ENCODE results near the gene DESI1. TPM values are rescaled to one million over a fixed set of nuclear protein-coding genes. Genes with fewer than 3 reads are reported as not detected.

Gene DESI1
- total RNA-seq, 1 donor from 2014 or later = 26.1 TPM

DNA sequence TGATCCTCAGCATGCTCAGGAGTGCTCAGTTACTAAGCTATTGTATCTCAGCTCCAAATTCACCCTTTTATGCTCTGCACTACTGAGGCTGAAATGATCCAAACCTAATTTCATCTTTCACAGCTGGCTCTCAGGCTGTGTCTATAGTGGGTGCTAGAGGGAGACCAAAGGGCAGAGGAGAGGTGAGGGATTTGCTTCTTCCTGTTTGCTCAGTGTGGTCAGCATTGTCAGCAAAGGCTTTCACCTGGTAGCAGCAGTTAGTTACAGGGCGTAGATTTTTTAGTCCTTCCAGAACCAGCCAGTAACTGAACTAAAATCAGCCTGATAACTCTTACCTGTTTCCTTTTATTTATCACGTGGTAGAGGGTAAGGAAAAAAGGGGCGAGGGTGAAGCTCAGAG, 33.5 kb upstream of the DESI1 start:
- Histone ChIP-seq H3K27ac (no peak overlapping the region), H3K4me1 (no peaks in the 10 kb centered on the region), H3K36me3 (peaks cover 100% of the 10 kb centered on the region), H3K9me3 (no peaks in the 10 kb centered on the region), H3K27me3 (ENCODE audit: low read depth) (no peaks in the 10 kb centered on the region), H3K4me3 (no peak overlapping the region)
- ATAC-seq = no peak
- DNase-seq = no peak
- intact Hi-C loops (cut with DNase I) = no loop called here
- TF ChIP-seq, protein P1, sequence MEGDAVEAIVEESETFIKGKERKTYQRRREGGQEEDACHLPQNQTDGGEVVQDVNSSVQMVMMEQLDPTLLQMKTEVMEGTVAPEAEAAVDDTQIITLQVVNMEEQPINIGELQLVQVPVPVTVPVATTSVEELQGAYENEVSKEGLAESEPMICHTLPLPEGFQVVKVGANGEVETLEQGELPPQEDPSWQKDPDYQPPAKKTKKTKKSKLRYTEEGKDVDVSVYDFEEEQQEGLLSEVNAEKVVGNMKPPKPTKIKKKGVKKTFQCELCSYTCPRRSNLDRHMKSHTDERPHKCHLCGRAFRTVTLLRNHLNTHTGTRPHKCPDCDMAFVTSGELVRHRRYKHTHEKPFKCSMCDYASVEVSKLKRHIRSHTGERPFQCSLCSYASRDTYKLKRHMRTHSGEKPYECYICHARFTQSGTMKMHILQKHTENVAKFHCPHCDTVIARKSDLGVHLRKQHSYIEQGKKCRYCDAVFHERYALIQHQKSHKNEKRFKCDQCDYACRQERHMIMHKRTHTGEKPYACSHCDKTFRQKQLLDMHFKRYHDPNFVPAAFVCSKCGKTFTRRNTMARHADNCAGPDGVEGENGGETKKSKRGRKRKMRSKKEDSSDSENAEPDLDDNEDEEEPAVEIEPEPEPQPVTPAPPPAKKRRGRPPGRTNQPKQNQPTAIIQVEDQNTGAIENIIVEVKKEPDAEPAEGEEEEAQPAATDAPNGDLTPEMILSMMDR (IDR thresholded peaks at IDR 0.05) = no peak

GRCh38 chr22:41650821-41651220, 30.0 kb upstream of the DESI1 start:
- no peak overlapping the region for H3K27ac ChIP-seq
- H3K4me1 ChIP-seq = no peaks in the 10 kb centered on the region
- no peak for DNase-seq
- intact Hi-C loops (cut with DNase I) = no loop called here
- H3K36me3 ChIP-seq = peaks cover 99% of the 10 kb centered on the region
- ATAC-seq = no peak
- TF ChIP-seq, protein P1 (IDR thresholded peaks at IDR 0.05) = no peak
- no peaks in the 10 kb centered on the region for H3K9me3 ChIP-seq
- H3K4me3 ChIP-seq = no peak overlapping the region
- no peaks in the 10 kb centered on the region for H3K27me3 ChIP-seq (ENCODE audit: low read depth)

DNA sequence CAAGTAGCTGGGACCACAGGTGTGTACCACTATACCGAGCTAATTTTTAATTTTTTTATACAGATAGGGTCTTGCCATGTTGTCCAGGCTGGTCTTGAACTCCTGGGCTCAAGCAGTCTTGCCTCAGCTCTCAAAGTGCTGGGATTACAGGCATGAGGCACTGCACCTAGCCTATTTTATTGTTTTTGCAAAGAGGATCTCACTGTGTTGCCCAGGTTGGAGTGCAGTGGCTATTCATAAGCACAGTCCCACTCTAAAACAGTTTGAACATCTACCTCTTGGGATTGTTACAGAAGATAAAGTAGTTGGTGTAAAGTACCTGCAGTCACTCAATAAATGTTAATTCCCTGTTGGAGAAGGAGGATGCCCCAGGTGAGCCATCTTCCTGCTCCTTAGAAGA, 29.4 kb upstream of the DESI1 start:
- intact Hi-C loops (cut with DNase I) = no loop called here
- H3K4me3 ChIP-seq = no peak overlapping the region
- no peaks in the 10 kb centered on the region for H3K27me3 ChIP-seq (ENCODE audit: low read depth)
- no peak overlapping the region for H3K27ac ChIP-seq
- no peaks in the 10 kb centered on the region for H3K9me3 ChIP-seq
- ATAC-seq (no peak), DNase-seq (no peak)
- peaks cover 99% of the 10 kb centered on the region for H3K36me3 ChIP-seq
- TF ChIP-seq, protein P1 (IDR thresholded peaks at IDR 0.05) = no peak
- no peaks in the 10 kb centered on the region for H3K4me1 ChIP-seq

DNA sequence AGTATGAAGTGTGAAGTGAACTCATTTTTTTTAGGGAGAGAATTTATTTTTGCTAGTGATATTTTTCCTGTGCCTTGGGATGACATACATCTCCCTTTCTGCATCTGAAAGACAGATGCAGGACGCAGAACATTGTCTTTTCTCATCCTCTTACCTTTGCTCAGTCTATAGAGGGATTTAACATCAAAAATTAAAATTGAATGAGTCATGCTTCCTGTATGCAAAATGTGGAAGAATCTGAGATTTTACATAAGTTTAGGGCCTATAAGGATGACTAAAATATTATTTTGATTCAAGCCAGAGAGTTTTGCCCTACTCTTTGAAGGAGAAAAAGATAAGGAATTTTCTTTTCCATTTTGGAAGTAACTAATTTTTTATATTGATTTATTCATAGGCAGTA, 27.6 kb upstream of the DESI1 start:
- H3K27ac ChIP-seq = no peak overlapping the region
- intact Hi-C loops (cut with DNase I) = no loop called here
- no peak overlapping the region for H3K4me3 ChIP-seq
- peaks cover 98% of the 10 kb centered on the region for H3K36me3 ChIP-seq
- TF ChIP-seq, protein P1 (IDR thresholded peaks at IDR 0.05) = no peak
- H3K9me3 ChIP-seq = no peaks in the 10 kb centered on the region
- ATAC-seq = no peak
- no peaks in the 10 kb centered on the region for H3K27me3 ChIP-seq (ENCODE audit: low read depth)
- no peaks in the 10 kb centered on the region for H3K4me1 ChIP-seq
- no peak for DNase-seq

DNA sequence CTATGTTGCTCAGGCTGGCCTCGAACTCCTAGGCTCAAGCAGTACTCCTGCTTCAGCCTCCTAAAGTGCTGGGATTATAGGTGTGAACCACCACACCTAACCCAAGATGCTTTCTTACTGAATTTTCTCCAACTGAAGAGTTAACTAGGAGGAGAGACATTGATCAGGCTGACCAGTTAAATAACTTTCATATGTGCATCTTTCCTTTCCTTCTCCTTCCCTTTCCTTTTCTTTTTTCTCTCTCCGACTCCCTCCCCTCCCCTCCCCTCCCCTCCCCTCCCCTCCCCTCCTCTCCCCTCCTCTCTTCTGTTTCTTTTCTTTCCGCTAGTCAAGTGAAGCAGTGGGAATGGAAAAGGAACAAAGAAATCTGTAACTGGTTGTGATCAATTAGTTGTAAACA, 26.9 kb upstream of the DESI1 start:
- ATAC-seq (no peak), DNase-seq (no peak)
- TF ChIP-seq, protein P1 (IDR thresholded peaks at IDR 0.05) = no peak
- no peak overlapping the region for H3K27ac ChIP-seq
- H3K4me3 ChIP-seq = no peak overlapping the region
- intact Hi-C loops (cut with DNase I) = no loop called here
- H3K36me3 ChIP-seq = peaks cover 98% of the 10 kb centered on the region
- no peaks in the 10 kb centered on the region for H3K27me3 ChIP-seq (ENCODE audit: low read depth)
- no peaks in the 10 kb centered on the region for H3K9me3 ChIP-seq
- no peaks in the 10 kb centered on the region for H3K4me1 ChIP-seq
